HG02973 (cell line): ENCODE data around the gene PRR35.

Experiments
- ATAC-seq: cut with Tn5 transposase; IDR thresholded peaks from one replicate; pipeline ENCODE4 v1.9.1; 2021; ENCODE audit warnings: moderate library complexity; ENCODE audit not compliant: unreplicated experiment

PRR35 gene

DNA sequence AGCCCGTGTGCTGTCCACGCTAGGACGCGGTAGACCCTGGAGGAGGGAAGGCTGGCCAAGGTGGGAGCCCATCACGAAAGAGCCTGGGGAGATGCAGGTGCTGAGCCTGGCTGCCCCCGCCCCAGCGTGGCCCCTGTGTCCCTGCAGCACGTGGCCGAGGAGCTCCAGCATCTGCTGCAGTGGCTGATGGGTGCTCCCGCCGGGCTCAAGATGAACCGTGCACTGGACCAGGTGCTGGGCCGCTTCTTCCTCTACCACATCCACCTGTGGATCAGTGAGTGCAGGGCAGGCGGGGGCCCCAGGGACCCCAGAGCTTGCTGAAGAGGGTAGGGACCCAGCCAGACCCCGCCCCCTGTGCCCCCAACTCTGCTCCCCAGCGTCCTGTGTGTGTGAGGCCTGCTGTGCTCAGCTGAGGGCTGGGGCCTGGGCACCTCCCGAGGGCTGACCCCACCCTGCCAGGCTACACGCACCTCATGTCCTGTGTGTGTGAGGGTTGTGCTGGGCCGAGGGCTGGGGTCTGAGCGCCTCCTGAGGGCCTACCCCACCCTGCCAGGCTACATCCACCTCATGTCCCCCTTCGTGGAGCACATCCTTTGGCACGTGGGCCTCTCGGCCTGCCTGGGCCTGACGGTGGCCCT is 18.2 kb downstream of the PRR35 start:
- ATAC-seq = no peak

- no peak for ATAC-seq
These were observed 18.7 kb downstream of the PRR35 start for GRCh38 chr16:578870-579405.

DNA sequence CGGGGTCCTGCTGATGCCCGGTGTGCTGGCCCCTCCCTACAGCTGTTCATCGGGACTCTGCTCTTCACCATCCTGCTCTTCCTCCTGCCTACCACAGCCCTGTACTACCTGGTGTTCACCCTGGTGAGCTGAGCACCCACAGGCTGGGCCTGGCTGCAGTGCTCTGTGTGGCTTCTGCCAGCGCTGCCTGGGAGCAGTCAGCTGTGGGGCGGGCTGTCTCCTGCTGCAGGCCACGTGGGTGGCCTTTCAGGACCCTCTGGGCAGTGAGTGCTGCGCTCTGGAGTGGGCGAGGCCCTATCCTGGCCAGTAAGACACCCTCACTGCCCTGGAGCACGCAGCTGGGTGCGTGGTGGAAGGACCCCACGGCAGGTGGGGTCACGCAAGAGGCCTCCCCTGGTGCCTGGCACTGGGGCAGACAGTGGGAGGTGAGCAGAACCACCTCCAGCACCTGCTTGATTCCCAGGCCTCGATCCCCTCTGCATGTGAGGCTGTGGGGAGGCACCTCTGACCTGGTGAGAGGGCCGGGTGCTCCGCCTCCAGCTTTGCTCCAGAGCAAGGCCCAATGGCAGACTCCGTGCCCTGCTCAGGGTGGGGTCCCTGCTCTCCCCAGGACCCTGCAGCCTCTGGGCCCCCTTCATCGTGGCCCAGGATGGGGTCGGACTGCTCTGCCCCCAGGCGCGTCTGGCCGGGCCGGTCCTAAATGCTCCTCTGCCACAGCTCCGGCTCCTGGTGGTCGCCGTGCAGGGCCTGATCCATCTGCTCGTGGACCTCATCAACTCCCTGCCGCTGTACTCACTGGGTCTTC is 20.1 kb downstream of the PRR35 start:
- ATAC-seq = no peak

DNA sequence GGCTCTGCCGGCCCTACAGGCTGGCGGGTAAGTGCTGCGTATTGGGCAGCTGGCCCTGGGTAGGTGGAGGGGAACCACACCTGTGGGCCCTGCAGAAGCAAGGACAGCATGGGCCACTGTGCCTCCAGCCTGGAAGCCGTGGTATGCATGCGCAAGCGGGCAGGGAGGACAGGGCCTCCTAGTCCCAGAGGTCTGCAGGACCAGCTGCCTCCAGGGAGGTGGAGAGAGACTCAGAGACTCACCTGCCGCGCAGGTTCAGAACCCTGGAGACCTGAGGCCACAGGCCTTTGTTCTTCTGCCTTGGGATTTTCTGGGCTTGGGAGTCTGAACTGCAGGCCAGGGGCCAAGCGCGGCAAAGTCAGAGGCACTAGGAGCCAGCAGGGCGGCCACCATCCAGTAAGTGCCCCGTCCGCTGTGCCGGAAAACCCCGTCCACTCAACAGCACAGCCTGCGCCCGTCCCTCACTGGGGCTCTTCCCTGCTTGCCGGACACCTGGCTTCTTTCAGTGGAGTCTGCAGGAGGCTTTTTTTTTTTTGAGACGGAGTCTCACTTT is 20.8 kb downstream of the PRR35 start:
- no peak for ATAC-seq

DNA sequence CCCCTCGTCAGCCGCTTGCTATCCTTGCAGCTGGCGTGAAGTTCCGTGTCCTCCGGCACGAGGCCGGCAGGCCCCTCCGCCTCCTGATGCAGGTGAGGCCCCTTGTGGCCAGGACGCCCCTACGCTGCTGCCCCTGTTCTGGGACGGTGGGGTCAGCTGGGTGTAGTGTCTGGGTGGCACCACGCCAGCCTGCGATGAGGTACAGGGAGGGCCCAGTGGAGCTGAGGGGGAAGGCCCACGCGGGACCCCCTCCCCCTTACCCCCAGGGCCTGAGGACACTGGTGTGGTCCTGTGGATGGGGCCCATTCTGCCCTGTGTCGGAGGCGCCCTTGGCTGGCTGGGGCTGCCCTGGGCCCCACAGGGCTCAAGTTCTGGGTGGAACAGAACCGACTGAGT is 22.0 kb downstream of the PRR35 start:
- ATAC-seq = no peak

GRCh38 chr16:582614-583331 is 22.6 kb downstream of the PRR35 start:
- no peak for ATAC-seq

DNA sequence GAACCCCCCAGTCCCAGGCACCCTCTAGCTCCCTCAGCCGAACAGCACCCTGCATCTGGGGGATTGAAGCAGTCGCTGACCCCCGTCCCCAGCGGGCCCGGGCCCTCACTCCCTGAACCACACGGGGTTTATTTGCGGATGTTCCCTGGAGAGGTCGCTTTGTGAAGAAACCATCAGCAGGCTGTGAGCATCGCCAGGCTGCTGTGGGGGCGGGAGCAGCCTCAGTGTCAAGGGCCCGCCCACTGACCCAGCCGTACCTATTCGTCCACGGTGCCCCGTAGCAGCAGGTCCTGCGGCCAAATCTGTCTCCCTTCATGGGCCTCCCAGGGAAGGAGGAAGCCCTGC is 23.2 kb downstream of the PRR35 start:
- ATAC-seq = no peak

DNA sequence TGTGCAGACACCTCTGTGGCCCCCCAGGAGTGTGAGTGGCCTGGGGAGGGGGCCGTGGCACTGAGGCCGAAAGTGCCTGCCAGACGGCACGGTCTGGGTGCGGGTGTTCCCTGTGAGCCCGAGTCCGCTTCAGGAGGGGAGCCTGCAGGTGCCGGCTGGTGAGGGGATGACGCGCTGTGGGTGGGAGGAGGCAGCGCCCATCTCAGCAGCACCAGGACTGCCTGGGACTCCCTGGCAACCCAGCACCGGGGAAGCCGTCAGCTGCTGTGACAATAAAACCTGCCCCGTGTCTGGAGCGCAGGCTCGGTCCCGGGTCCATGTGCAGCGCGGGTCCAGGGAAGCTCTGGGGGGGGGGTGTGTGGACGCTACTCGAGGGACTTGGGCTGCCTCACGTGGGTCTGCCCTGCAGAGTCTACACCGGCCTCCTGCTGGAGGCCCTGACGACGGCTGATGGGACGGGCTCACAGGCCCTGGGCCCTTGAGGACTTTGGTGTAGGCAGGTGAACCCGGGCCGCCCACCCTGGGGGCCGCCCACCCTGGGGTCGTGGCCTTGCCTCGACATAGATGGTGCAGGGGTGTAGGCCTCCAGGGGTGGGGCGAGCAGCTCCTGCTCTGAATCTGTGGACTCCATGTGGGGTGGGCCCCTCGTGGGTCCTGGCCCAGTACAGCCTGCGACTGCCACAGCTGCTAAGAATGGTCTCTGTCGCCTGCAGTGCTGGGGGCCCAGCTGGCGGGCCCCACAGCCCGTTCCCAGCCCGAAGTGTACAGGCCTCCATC is 23.8 kb downstream of the PRR35 start:
- no peak for ATAC-seq

DNA sequence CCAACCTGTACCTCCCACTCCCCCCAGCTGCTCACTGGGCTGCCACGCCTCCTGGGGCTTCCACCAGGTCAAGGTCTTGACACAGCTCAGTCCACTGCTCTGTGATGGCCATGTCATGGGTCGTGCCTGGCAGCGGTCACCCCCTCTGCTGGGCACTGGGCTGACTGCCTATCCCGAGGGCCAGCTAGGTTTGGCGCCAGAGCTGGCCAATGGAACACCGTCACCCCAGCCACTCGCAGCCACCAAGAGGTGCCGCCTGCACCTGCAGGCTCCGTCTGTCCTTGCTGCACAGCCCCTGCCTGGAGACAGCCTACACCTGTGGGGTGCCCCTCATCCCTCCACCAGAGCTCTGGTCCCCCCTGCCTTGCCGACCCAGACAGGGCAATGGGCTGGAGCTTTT is 25.2 kb downstream of the PRR35 start:
- ATAC-seq = no peak

GRCh38 chr16:586047-586644 is 26.0 kb downstream of the PRR35 start:
- no peak for ATAC-seq

- no peak for ATAC-seq
These were observed 26.7 kb downstream of the PRR35 start for GRCh38 chr16:586645-587590.

- no peak for ATAC-seq
These were observed 28.4 kb downstream of the PRR35 start for GRCh38 chr16:588639-588888.

DNA sequence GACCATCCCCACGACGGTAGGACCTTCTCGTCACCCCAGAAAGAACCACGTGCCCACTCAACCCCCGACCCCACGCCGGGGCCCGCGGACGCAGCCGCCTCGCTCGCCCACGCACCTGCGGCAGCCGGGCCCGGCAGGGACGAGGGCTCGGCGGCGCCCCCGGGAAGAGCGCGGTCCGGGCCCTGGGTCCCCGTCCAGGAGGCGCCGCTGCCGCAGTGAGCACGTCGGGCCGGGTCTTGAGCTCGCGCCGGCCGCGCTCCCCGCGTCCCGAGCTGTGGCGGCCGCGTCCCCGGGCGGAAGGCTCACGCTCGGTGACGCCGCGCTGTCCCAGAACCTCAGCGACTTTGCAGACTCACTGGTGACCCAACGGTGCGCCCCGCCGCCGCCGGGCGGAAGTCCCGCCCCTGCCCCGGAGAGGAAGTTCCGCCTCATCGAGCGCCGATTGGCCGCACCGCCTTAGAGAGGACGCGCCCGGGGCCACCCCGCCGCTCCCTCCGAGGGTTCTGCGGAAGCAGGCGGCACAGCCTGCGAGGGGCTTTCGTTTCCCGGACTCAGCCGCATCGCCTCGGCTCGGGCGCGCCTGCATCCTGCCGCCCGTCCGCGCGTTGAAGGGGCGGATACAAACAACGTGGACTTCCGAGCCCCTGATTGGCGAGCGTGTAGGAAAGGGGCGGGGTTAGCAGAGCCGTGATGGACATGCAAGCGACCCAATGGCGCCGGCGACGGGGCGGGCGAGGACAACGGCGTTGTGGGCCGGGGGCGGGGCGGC is 28.9 kb downstream of the PRR35 start:
- peak; percentile 60 for ATAC-seq

GRCh38 chr16:589658-590187 is 29.5 kb downstream of the PRR35 start, which contains the start of gene RAB40C:
Gene RAB40C (plus strand): TSS chr16:590066. CDS start chr16:590292, 226 bp downstream.
- peak; percentile 71 for ATAC-seq

DNA sequence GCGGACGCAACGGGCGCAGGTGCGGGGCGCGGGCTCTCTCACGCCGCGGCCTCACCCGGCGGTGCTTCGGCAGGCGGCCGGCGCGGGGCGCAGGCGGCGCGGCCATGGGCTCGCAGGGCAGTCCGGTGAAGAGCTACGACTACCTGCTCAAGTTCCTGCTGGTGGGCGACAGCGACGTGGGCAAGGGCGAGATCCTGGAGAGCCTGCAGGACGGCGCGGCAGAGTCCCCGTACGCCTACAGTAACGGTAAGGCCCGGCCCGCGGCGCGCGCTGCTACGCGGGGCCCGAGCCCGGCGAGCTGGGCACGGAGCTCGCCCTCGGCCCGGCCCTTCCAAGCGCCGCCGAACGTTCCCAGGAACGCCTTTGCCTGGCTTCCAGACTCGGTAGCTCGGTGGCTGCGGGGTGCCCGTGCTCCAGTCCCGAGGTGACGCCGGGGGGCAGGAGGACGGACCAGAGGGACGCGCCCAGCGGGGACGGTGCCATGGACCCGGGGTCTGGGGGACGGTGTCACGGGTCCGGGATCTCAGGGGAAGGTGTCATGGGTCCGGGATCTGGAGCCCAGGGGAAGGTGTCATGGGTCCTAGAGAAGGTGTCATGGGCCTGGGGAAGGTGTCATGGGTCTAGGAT is 30.1 kb downstream of the PRR35 start:
- no peak for ATAC-seq

GRCh38 chr16:590815-591200 is 30.6 kb downstream of the PRR35 start:
- no peak for ATAC-seq

- no peak for ATAC-seq
These were observed 31.0 kb downstream of the PRR35 start for GRCh38 chr16:591231-591630.
